Subcutaneous abdominal adipose tissue (tissue), 5 donors: ENCODE data around the gene DBN1.

ENCODE experiments used
- H3K27ac ChIP-seq: one replicate; pipeline ENCODE4 v1.7.0; 2013; ENCODE audit warnings: low read depth, mild to moderate bottlenecking, inconsistent platforms, low read length, moderate library complexity
- H3K27me3 ChIP-seq, 5 donors: one replicate each; pipeline ENCODE4 v1.7.0; 2013; ENCODE audit warnings: low read length in 5 of 5, inconsistent platforms in 1 of 5; ENCODE audit not compliant: control insufficient read depth in 5 of 5, insufficient read depth in 4 of 5
- H3K36me3 ChIP-seq, 5 donors: one replicate each; pipeline ENCODE4 v1.7.0; 2013; ENCODE audit warnings: low read length in 5 of 5; ENCODE audit not compliant: control insufficient read depth in 5 of 5, insufficient read depth in 5 of 5
- H3K4me1 ChIP-seq, 5 donors: one replicate each; pipeline ENCODE4 v1.7.0; 2013; ENCODE audit warnings: low read length in 5 of 5, mild to moderate bottlenecking in 3 of 5, moderate library complexity in 1 of 5; ENCODE audit not compliant: control insufficient read depth in 5 of 5, insufficient read depth in 5 of 5
- H3K4me3 ChIP-seq, 5 donors: one replicate each; pipeline ENCODE4 v1.7.0; 2013; ENCODE audit warnings: low read length in 5 of 5, low read depth in 1 of 5
- H3K9ac ChIP-seq, 5 donors: one replicate each; pipeline ENCODE4 v1.7.0; 2013; ENCODE audit warnings: low read length in 5 of 5, mild to moderate bottlenecking in 4 of 5, moderate library complexity in 3 of 5
- H3K9me3 ChIP-seq, 5 donors: one replicate each; pipeline ENCODE4 v1.7.0; 2013; ENCODE audit warnings: low read length in 5 of 5; ENCODE audit not compliant: control insufficient read depth in 5 of 5
- donor health status: healthy.
- donor health status: healthy.
- donor health status: healthy.
- donor health status: healthy.
- donor health status: healthy.

DBN1 gene

DNA sequence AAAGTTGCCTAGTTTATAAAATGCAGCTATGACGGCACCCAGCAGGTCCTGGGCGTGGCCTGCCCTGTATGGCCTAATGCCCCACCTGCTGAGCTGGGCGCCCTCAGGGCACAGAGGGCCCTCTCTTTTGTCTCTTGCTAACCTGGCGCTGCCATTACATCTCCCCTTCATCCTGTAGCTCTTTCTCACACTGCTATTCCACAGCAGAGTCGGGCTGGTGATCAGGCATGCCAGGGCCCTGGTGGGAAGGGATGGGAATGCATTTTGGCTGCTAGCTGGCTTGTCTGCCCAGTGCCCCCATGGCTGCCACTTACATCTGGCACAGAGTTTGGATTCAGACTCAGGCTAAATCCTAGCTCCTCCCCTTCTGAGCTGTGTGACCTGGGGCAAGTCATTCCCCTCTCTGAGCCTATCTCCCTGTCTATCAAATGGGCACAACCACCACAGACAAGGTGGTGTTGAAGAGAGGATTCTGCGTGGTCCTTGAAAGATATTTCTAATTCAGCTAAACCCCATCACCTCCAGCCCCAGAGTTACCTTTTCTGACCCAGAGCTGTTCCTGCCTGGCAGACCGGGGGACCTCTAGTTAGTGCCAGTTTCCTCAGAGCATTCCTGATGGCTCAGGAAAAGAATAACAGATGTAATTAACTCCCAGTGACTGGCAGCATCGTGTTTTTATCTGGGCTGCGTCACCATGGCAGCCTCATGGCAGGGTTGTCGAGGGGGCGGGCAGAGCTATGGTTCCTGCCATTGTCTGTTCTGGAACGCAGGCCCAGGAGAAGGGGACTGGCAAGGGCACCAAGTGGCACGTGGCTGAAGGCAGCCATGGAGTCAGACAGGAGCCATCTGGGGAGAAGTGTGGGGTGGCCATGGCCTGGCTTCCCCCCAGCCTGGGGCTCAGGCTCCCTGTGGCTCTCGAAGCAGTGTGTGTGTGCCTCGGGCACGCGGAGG is 20.5 kb downstream of the DBN1 start:
- H3K9me3 ChIP-seq, result no peaks in the 10 kb centered on the region
- H3K36me3 ChIP-seq, result peaks cover 0 to 5% (median 4%) of the 10 kb centered on the region in 5 donors
- H3K27me3 ChIP-seq, result peaks cover 25 to 43% (median 38%) of the 10 kb centered on the region in 5 donors
- H3K4me3 ChIP-seq, result no peak overlapping the region
- H3K4me1 ChIP-seq, result peaks cover 0 to 37% (median 36%) of the 10 kb centered on the region in 5 donors
- no peak overlapping the region for H3K9ac ChIP-seq
- no peak overlapping the region for H3K27ac ChIP-seq

GRCh38 chr5:177450667-177451424 is 22.6 kb downstream of the DBN1 start:
- peaks cover 30 to 48% (median 47%) of the 10 kb centered on the region in 5 donors for H3K27me3 ChIP-seq
- H3K4me3 ChIP-seq, result no peak overlapping the region
- H3K36me3 ChIP-seq, result no peaks in the 10 kb centered on the region
- no peak overlapping the region for H3K27ac ChIP-seq
- no peak overlapping the region for H3K9ac ChIP-seq
- peaks cover 0 to 42% (median 36%) of the 10 kb centered on the region in 5 donors for H3K4me1 ChIP-seq
- no peaks in the 10 kb centered on the region for H3K9me3 ChIP-seq

- Histone ChIP-seq H3K4me1 (peaks cover 0 to 30% (median 25%) of the 10 kb centered on the region in 5 donors), H3K27me3 (peaks cover 30 to 48% (median 47%) of the 10 kb centered on the region in 5 donors), H3K36me3 (no peaks in the 10 kb centered on the region), H3K4me3 (no peak overlapping the region), H3K9me3 (no peaks in the 10 kb centered on the region), H3K9ac (peak overlapping the region in 1 of 5 donors; percentile 26), H3K27ac (no peak overlapping the region)
Measured at GRCh38 chr5:177449140-177450061, 24.0 kb downstream of the DBN1 start.

- H3K36me3 ChIP-seq, result no peaks in the 10 kb centered on the region
- no peak overlapping the region for H3K9ac ChIP-seq
- peaks cover 30 to 48% (median 42%) of the 10 kb centered on the region in 5 donors for H3K27me3 ChIP-seq
- no peak overlapping the region for H3K27ac ChIP-seq
- H3K4me3 ChIP-seq, result no peak overlapping the region
- no peaks in the 10 kb centered on the region for H3K9me3 ChIP-seq
- peaks cover 0 to 22% (median 16%) of the 10 kb centered on the region in 5 donors for H3K4me1 ChIP-seq
Measured at GRCh38 chr5:177448244-177448950, 25.0 kb downstream of the DBN1 start.

DNA sequence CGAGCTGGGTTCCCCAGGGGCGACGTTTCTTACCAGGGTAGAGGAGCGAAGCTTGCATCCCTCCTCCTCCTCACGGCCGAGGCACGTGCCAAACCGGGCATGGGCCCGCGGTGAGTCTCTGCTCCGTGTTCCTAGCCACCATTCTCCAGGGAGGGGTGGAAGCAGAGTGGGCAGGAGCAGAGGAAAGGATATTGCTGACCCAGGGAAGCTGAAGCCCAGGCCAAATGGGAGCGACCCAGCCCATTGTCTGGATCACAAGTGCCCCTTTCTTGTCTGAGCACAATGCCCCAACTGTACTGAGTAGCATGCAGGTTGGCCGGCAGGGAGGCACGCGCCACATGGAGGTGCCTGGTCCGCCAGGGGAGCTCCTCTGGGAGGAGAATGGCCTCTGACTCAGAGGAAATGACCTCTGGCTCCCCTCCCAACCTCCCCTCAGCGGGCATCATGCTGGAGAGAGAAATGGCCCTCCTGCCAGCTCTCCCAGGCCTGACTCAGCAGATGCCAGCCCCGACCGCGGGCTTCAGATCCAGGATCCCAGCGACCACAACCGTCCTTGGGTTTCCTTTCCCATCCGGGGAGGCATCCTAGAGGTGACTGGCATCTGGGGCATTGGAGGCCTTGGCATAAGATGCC is 25.7 kb downstream of the DBN1 start:
- no peak overlapping the region for H3K27ac ChIP-seq
- no peak overlapping the region for H3K4me3 ChIP-seq
- H3K27me3 ChIP-seq, result peaks cover 27 to 45% (median 39%) of the 10 kb centered on the region in 5 donors
- no peak overlapping the region for H3K9ac ChIP-seq
- no peaks in the 10 kb centered on the region for H3K9me3 ChIP-seq
- H3K36me3 ChIP-seq, result peaks cover 0 to 5% (median 0%) of the 10 kb centered on the region in 5 donors
- H3K4me1 ChIP-seq, result peaks cover 0 to 22% (median 16%) of the 10 kb centered on the region in 5 donors

DNA sequence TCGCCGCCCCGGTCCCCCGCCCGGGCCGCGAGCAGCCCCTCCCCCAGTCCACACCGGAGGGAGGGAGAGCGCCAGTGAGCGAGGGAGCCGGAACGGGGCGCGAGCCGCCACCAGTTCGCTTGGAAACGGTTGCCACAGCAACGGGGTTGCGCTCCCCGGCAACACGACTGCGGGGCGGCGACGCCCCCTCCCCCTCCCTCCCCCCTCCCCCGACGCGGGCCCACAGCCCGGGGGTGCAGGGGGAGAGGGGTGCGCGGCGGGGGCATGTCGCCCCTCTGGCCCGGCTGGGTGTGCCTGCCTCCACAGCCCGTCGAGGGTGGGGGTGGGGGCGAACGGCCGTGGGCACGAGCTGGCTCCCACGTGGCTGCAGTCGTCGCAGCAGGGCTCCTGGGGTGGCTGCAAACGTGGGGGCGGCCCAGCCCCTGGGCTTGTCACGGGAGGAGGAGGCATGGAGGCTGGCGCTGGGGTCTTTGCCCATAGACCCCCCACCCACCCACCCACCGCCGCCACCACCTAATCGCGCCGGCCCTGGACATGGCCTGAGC is 26.3 kb downstream of the DBN1 start:
- H3K36me3 ChIP-seq, result peaks cover 0 to 10% (median 5%) of the 10 kb centered on the region in 5 donors
- H3K4me1 ChIP-seq, result peaks cover 0 to 22% (median 16%) of the 10 kb centered on the region in 5 donors
- no peak overlapping the region for H3K27ac ChIP-seq
- peak overlapping the region in 3 of 5 donors; percentile 48 to 70 (median 59) for H3K4me3 ChIP-seq
- peaks cover 21 to 39% (median 37%) of the 10 kb centered on the region in 5 donors for H3K27me3 ChIP-seq
- H3K9ac ChIP-seq, result no peak overlapping the region
- H3K9me3 ChIP-seq, result no peaks in the 10 kb centered on the region

- Histone ChIP-seq H3K9ac (peak within 1 kb of the TSS in 2 of 5 donors; percentile 38 to 39), H3K4me3 (peak within 1 kb of the TSS in 4 of 5 donors; percentile 53 to 70 (median 64)), H3K36me3 (peaks cover 0 to 17% (median 11%) of the 10 kb centered on the region in 5 donors), H3K27me3 (peaks cover 20 to 39% (median 31%) of the 10 kb centered on the region in 5 donors), H3K4me1 (peaks cover 0 to 22% (median 16%) of the 10 kb centered on the region in 5 donors), H3K9me3 (no peaks in the 10 kb centered on the region), H3K27ac (no peak within 1 kb of the TSS)
Measured at GRCh38 chr5:177446200-177447065, 27.0 kb downstream of the DBN1 start, which contains the start of gene PRR7. Gene PRR7 (plus strand): TSS chr5:177446814. CDS start chr5:177455068, 8,254 bp downstream.

DNA sequence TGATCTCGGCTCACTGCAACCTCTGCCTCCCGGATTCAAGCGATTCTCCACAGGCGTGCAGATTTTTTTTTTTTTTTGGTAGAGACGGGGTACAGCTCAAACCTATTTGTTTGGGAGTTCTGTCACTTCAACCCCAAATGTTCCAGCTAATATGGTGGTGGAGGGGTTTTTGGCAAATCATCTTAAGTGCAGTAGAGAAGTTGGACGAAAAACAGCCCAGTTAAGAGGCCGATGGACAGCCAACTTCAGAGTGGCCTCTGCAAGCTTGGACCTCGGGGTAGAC is 27.6 kb downstream of the DBN1 start:
- no peak overlapping the region for H3K9ac ChIP-seq

More for the DNA sequence above, 27.6 kb downstream of the DBN1 start:
- peaks cover 0 to 22% (median 16%) of the 10 kb centered on the region in 5 donors for H3K4me1 ChIP-seq
- peaks cover 18 to 36% (median 28%) of the 10 kb centered on the region in 5 donors for H3K27me3 ChIP-seq
- H3K27ac ChIP-seq, result no peak overlapping the region
- peak overlapping the region in 1 of 5 donors; percentile 70 for H3K4me3 ChIP-seq
- H3K36me3 ChIP-seq, result peaks cover 0 to 23% (median 17%) of the 10 kb centered on the region in 5 donors
- no peaks in the 10 kb centered on the region for H3K9me3 ChIP-seq
